ENCODE data around the gene KIF5A. TPM values are rescaled to one million over a fixed set of nuclear protein-coding genes. Genes with fewer than 3 reads are reported as not detected.

The KIF5A gene
- total and polyA plus RNA-seq, 2 of the 4 experiments (the other 2 are of a cell fraction), result 0.15 to 0.18 TPM

GRCh38 chr12:57512665-57513064, 37.2 kb upstream of the KIF5A start:
- H3K18ac ChIP-seq (ENCODE audit: low read depth, low read length), result no peak overlapping the region
- no peak overlapping the region for H3K14ac ChIP-seq (replicated peaks; ENCODE audit: low read depth, low read length)
- no peaks in the 10 kb centered on the region for H3K27me3 ChIP-seq (ENCODE audit: control insufficient read depth, insufficient read depth, low read length)
- no peak overlapping the region for H2AFZ ChIP-seq (replicated peaks; ENCODE audit: low read length, poor library complexity)
- TF ChIP-seq FOS (IDR thresholded peaks at IDR 0.05; ENCODE audit: low read depth, low read length) (no peak), CHD1 (IDR thresholded peaks at IDR 0.05; ENCODE audit: low read depth, low read length) (no peak), CEBPB (IDR thresholded peaks at IDR 0.05; ENCODE audit: low read depth, low read length) (no peak), MAZ (IDR thresholded peaks at IDR 0.05; ENCODE audit: borderline replicate concordance, low read depth, low read length) (no peak), RAD21 (IDR thresholded peaks at IDR 0.05; ENCODE audit: low read length) (no peak), CTCF (conservative IDR thresholded peaks at IDR 0.05; ENCODE audit: low read depth, low read length) (no peak), RCOR1 (IDR thresholded peaks at IDR 0.05; ENCODE audit: insufficient replicate concordance, low read length) (no peak), ELK1 (IDR thresholded peaks at IDR 0.05; ENCODE audit: borderline replicate concordance, low read depth, low read length) (no peak), USF2 (IDR thresholded peaks at IDR 0.05; ENCODE audit: low read depth, low read length) (no peak), RFX5 (IDR thresholded peaks at IDR 0.05; ENCODE audit: low read depth, low read length) (no peak), BHLHE40 (IDR thresholded peaks at IDR 0.05; ENCODE audit: low read depth, low read length) (no peak), NFE2L2 (IDR thresholded peaks at IDR 0.05; ENCODE audit: low read depth, low read length) (no peak), SMC3 (IDR thresholded peaks at IDR 0.05; ENCODE audit: low read depth, low read length) (no peak), MAFK (IDR thresholded peaks at IDR 0.05; ENCODE audit: low read depth, low read length) (no peak), POLR2A (IDR thresholded peaks at IDR 0.05; ENCODE audit: low read depth, low read length) (no peak)
- POLR2A ChIA-PET (ENCODE audit: unreplicated experiment), result interaction anchor here (0.6 kb wide), 1 partner anchor 121 kb away, joined by 5 read pairs; no protein-coding TSS in a partner anchor
- no peaks in the 10 kb centered on the region for H3K9me3 ChIP-seq (ENCODE audit: control insufficient read depth, insufficient read depth, low read length)
- H3K4me1 ChIP-seq (ENCODE audit: control insufficient read depth, insufficient read depth, low read length), result no peaks in the 10 kb centered on the region
- no peak overlapping the region for H3K4me3 ChIP-seq (ENCODE audit: insufficient read depth, low read depth, low read length)
- H3K23ac ChIP-seq (ENCODE audit: low read depth, low read length), result no peak overlapping the region
- CTCF ChIA-PET, result no interaction called here
- H3K9ac ChIP-seq (ENCODE audit: low read depth, low read length), result no peak overlapping the region
- H4K20me1 ChIP-seq (ENCODE audit: insufficient read depth, low read length), result peaks cover 71% of the 10 kb centered on the region
- no peak overlapping the region for H3K56ac ChIP-seq (ENCODE audit: extremely low read depth, insufficient read depth, low read length)
- no peak overlapping the region for H4K5ac ChIP-seq (ENCODE audit: low read depth, low read length)
- 80% methylated on average over 1 of the region's 6 CpGs; no CpG with 5 or more reads in 1 of the 2 experiments for WGBS, 2 experiments (ENCODE audit: extremely low coverage in 2 of 2, insufficient read length in 1 of 2)
- no peak overlapping the region for H2BK20ac ChIP-seq (ENCODE audit: low read depth, low read length)
- peaks cover 76% of the 10 kb centered on the region for H3K36me3 ChIP-seq (ENCODE audit: control insufficient read depth, insufficient read depth, low read length)
- peaks cover 24 to 69% of the 10 kb centered on the region in 2 experiments for H3K79me1 ChIP-seq (ENCODE audit: low read depth in 1 of 2, low read length in 2 of 2)
- no peak overlapping the region for H3K4ac ChIP-seq (ENCODE audit: low read depth, low read length)
- intact Hi-C loops (cut with micrococcal nuclease) (no loop called here), dilution Hi-C loops (cut with HindIII; ENCODE audit: low sequenced_read_pairs, unreplicated experiment) (no loop called here), in situ Hi-C loops (cut with MboI; ENCODE audit: low sequenced_read_pairs) (no loop called here)
- H3K27ac ChIP-seq (ENCODE audit: insufficient read depth, low read length), result no peak overlapping the region
- no peak overlapping the region for H2BK120ac ChIP-seq (ENCODE audit: low read depth, low read length)
- ATAC-seq (ENCODE audit: low read depth) (no peak), DNase-seq (no peak)
- no peak overlapping the region for H4K91ac ChIP-seq (ENCODE audit: insufficient read depth, low read depth, low read length)
- H4K8ac ChIP-seq (ENCODE audit: low read depth in 2 of 2, low read length in 2 of 2), result no peak overlapping the region
- no peak overlapping the region for H2BK5ac ChIP-seq (ENCODE audit: low read depth, low read length, poor library complexity, severe bottlenecking)
- no peak overlapping the region for H3K4me2 ChIP-seq (ENCODE audit: low read depth, low read length)
- no peak overlapping the region for H2AK5ac ChIP-seq (ENCODE audit: low read depth, low read length)
- no peak overlapping the region for H2AK9ac ChIP-seq (replicated peaks; ENCODE audit: low read depth, low read length, poor library complexity)
- BruUV-seq (replicated peaks), result no TSS peak
- no peak overlapping the region for H2BK15ac ChIP-seq (ENCODE audit: low read depth, low read length)
- peaks cover 3% of the 10 kb centered on the region; the same call in 1 of the 2 replicates for H3K9me1 ChIP-seq (ENCODE audit: insufficient read depth, low read length)
